BE2C (cell line): ENCODE measurements around the gene HNRNPH2.
A peak's percentile ranks its signal among the peaks of the same experiment; 100 is the strongest.

Experiments used
- DNase-seq: peaks from one replicate; pipeline ENCODE4 v3.0.0-alpha.2; 2020
- H3K27me3 ChIP-seq: fragments of 250-450 bp; sonication (Bioruptor Pico); 2 replicates; pipeline ENCODE4 v1.5.1; 2020; ENCODE audit warnings: mild to moderate bottlenecking
- H3K36me3 ChIP-seq: fragments of 250-450 bp; sonication (Bioruptor Pico); 2 replicates; pipeline ENCODE4 v1.5.1; 2020; ENCODE audit warnings: mild to moderate bottlenecking
- H3K4me1 ChIP-seq: fragments of 250-450 bp; sonication (Bioruptor Pico); 2 replicates; pipeline ENCODE4 v1.5.1; 2020
- H3K4me3 ChIP-seq: 2 replicates; pipeline ENCODE4 v1.5.1; 2011; ENCODE audit warnings: low read depth, low read length
- H3K9me3 ChIP-seq: fragments of 250-450 bp; sonication (Bioruptor Pico); 2 replicates; pipeline ENCODE4 v1.5.1; 2020
- TF ChIP-seq, protein P1 (sequence below): IDR thresholded peaks from 2 replicates; pipeline ENCODE4 v1.5.1; 2012; ENCODE audit warnings: mild to moderate bottlenecking, low read depth, low read length

HNRNPH2 gene

DNA sequence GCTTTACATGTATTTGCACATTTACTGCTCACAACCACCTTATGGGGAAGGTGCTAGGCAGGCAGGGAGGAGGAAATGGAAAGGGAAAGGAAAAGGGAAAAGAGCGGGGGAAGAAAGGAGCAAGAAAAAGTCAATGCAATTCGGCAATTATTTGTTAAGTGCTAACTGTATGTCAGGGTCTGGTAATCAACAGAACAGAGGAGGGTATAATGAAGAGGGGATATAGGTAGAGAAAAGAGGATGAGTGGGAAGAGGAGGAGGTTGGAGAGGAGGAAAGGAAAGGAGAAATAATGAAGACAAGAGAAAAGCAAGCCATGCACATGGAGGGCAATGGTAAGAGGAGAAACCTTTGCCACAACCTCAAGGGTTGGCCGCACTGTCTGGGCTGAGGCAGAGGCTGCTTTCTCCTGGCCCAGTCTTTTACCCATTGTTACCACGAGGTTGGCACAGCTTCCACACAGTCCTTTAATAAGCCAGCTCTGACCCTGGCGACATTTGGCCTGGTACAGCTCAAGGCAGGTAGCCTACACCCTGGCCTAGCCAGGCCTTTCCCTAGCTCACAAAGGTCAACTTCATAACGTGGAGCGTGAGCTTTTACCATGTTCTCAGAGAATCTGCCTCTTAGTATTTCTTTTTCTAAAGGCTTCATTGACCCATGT lies 22.9 kb upstream of the HNRNPH2 start:
- H3K4me3 ChIP-seq = no peak overlapping the region
- TF ChIP-seq, protein P1, sequence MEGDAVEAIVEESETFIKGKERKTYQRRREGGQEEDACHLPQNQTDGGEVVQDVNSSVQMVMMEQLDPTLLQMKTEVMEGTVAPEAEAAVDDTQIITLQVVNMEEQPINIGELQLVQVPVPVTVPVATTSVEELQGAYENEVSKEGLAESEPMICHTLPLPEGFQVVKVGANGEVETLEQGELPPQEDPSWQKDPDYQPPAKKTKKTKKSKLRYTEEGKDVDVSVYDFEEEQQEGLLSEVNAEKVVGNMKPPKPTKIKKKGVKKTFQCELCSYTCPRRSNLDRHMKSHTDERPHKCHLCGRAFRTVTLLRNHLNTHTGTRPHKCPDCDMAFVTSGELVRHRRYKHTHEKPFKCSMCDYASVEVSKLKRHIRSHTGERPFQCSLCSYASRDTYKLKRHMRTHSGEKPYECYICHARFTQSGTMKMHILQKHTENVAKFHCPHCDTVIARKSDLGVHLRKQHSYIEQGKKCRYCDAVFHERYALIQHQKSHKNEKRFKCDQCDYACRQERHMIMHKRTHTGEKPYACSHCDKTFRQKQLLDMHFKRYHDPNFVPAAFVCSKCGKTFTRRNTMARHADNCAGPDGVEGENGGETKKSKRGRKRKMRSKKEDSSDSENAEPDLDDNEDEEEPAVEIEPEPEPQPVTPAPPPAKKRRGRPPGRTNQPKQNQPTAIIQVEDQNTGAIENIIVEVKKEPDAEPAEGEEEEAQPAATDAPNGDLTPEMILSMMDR = no peak

DNA sequence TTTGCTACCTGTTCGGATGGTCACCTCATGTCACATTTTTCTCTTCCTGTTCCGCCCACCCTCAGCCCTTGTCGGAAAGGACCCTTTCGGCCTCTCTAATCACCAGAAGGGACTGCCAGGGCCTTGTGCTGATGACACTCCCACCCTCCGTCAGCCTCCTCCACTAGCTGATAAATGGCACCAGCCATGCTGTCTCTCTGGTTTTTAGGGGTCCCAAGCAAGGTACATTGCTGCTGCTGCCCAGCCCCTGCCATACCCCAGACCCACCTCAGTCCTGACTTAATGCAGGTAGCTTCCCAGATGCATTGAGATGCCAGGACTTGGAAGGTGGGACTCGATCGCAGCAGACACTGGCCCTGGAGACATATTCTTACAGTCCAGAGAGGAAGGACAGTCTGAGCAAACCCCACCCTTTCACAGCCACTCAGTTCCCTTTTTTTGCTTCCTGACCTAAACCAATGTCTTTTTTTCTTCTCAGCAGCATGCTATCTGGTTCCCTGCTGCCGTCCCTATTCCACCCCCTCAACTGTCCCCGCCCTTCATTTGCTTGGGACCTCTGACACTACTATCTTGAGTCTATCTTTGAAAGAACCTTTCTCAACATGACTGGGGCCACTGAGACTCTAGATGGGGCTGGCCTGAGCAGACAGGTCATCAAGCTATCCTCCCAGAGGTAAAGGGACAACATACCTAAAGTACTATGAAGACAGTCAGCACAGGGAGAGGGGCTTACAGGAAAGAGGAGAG lies 22.1 kb upstream of the HNRNPH2 start, which contains the start of gene BTK:
BTK (minus strand) TSS at position 397 of the 747 bp plus-strand sequence. CDS start 10,907 bp downstream, outside the sequence.
- no peaks in the 10 kb centered on the region for H3K27me3 ChIP-seq
- no peaks in the 10 kb centered on the region for H3K36me3 ChIP-seq
- no peaks in the 10 kb centered on the region for H3K4me1 ChIP-seq
- H3K4me3 ChIP-seq = no peak within 1 kb of the TSS
- DNase-seq = no peak
- TF ChIP-seq, protein P1 = no peak
- no peaks in the 10 kb centered on the region for H3K9me3 ChIP-seq

More for the DNA sequence above, 22.9 kb upstream of the HNRNPH2 start:
- Histone ChIP-seq H3K27me3 (no peaks in the 10 kb centered on the region), H3K9me3 (no peaks in the 10 kb centered on the region), H3K36me3 (no peaks in the 10 kb centered on the region), H3K4me1 (no peaks in the 10 kb centered on the region)
- DNase-seq = no peak

DNA sequence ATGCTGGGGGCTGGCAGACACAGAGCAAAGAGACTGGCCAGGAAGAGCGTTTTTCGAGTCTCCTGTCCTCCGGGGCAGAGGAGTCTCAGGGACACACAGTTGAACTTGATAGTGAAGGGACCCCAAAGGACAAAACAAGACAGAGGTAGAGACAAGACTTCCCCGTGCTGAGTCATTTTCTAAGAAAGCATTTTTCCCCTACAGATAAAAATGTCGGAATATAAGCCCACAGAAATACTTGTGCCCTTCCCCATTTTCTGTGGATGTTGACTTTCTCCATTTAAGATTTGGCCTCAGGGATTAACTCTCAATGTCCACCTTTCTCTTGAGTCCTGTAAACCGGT lies 21.5 kb upstream of the HNRNPH2 start:
- TF ChIP-seq, protein P1 = no peak
- no peaks in the 10 kb centered on the region for H3K4me1 ChIP-seq
- H3K4me3 ChIP-seq = no peak overlapping the region
- no peaks in the 10 kb centered on the region for H3K27me3 ChIP-seq
- no peaks in the 10 kb centered on the region for H3K9me3 ChIP-seq
- H3K36me3 ChIP-seq = peaks cover 3% of the 10 kb centered on the region
- no peak for DNase-seq

DNA sequence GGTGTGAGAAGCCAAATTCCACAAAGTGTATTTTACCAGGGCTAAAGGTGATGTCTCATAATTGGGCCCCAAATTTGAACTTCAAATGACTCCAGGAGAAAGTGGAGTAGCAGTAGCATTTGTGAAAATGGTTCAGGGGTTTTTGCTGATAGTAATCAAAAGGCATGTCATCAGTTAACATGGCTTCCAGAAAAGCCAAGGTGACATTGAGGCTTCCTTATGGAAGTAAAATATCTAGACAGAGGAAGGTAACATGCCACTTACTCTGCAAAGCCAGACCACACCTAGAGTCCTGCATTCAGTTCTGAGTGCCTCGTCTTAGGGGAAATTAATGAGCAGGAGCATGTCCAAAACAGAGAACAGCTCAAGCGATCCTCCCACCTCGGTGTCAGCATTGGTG lies 19.4 kb upstream of the HNRNPH2 start:
- no peak for DNase-seq
- no peaks in the 10 kb centered on the region for H3K9me3 ChIP-seq
- H3K36me3 ChIP-seq = peaks cover 23% of the 10 kb centered on the region
- TF ChIP-seq, protein P1 = no peak
- H3K4me3 ChIP-seq = no peak overlapping the region
- no peaks in the 10 kb centered on the region for H3K27me3 ChIP-seq
- no peaks in the 10 kb centered on the region for H3K4me1 ChIP-seq

DNA sequence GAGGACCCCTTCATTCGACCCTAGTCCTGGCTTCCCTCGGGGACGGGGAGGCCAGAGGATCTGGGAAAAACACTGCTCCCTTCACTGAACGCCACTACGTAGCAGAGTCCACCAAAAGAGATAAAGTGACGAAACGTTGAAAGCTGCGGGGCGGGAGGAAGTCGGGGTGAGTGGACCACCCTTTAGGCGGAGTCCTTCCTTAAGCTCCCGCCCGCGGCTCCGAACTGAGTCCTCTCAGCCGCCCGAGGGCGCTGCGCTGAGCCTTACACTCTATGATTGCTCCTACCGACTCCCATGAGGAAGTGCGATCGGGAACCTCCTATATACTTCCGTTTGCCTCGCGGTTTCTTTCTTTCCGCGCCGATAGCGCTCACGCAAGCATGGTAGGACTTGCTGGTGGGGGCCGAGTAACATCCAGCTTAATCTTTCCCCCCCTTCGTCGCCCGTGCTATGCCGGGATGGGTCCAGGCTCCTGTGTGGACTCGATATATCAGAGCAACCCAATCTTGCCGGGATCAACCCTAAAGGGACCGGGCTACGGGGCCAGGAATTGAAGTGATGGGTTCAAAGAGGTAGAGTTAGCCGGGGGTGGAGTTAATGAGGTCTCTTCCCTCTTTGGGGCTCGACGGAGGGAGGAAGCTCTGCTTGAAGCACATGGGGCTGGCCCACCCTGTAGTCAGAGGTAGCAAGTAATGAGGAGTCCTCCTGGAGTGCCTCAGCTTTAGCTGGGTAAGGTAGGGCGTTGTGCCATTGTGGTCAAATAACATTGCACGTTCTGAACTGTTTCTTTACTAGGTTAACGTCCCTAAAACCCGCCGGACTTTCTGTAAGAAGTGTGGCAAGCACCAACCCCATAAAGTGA lies 17.1 kb upstream of the HNRNPH2 start, which contains the start of gene RPL36A:
RPL36A (plus strand) TSS at position 348 of the 862 bp plus-strand sequence; CDS start at position 381, 33 bp downstream.
- H3K9me3 ChIP-seq = no peaks in the 10 kb centered on the region
- peak; percentile 89 for DNase-seq
- H3K4me3 ChIP-seq = peak within 1 kb of the TSS; percentile 87
- TF ChIP-seq, protein P1 = peak; percentile 73
- no peaks in the 10 kb centered on the region for H3K27me3 ChIP-seq
- no peaks in the 10 kb centered on the region for H3K4me1 ChIP-seq
- peaks cover 35% of the 10 kb centered on the region for H3K36me3 ChIP-seq
